Keratinocyte (primary cell): ENCODE measurements around the gene DNAAF8. TPM values are rescaled to one million over a fixed set of nuclear protein-coding genes. Genes with fewer than 3 reads are reported as not detected.
"Not testable (repeated sequence)": the region's sequence is repeated elsewhere in the genome, so short reads cannot be mapped to it uniquely, and the experiment has no call there.

Source experiments
- DNase-seq: peaks from one replicate; pipeline ENCODE4 v3.0.0-alpha.2; 2011; ENCODE audit warnings: low read depth, missing footprints, low spot score
- FAIRE-seq: peaks from 2 replicates; lab custom pipeline; 2011; peaks lifted over from hg19 to GRCh38; lab: Jason Lieb, UNC
- H2AFZ ChIP-seq: 2 replicates; pipeline ENCODE4 v1.6.0; 2012; ENCODE audit warnings: low read length, control low read depth, inconsistent platforms; ENCODE audit not compliant: control insufficient read depth
- H3K27ac ChIP-seq: 2 replicates; pipeline ENCODE4 v1.5.1; 2011; ENCODE audit warnings: low read length; ENCODE audit not compliant: control insufficient read depth, insufficient read depth
- H3K27me3 ChIP-seq: 3 replicates; pipeline ENCODE4 v1.6.0; 2011; ENCODE audit warnings: low read length; ENCODE audit not compliant: control insufficient read depth, insufficient read depth; ENCODE audit errors: extremely low read depth
- H3K36me3 ChIP-seq, 2 experiments: 2 replicates in 1 of 2; 3 replicates in 1 of 2; pipeline ENCODE4 v1.5.1; 2011; ENCODE audit warnings: low read length in 2 of 2, mild to moderate bottlenecking in 1 of 2; ENCODE audit not compliant: control insufficient read depth in 2 of 2, insufficient read depth in 2 of 2; ENCODE audit errors: extremely low read depth in 1 of 2
- H3K4me1 ChIP-seq: 3 replicates; pipeline ENCODE4 v1.5.1; 2011; ENCODE audit warnings: low read length; ENCODE audit not compliant: control insufficient read depth, insufficient read depth; ENCODE audit errors: extremely low read depth
- H3K4me2 ChIP-seq: 3 replicates; pipeline ENCODE4 v1.6.0; 2011; ENCODE audit warnings: low read depth, low read length; ENCODE audit not compliant: control insufficient read depth, insufficient read depth; ENCODE audit errors: extremely low read depth
- H3K4me3 ChIP-seq, 3 experiments: fragments of 200-600 bp in 1 of 3; sonication (generic) in 1 of 3; 2 replicates in 2 of 3; 3 replicates in 1 of 3; pipeline ENCODE4 v1.5.1; 2011 to 2016; ENCODE audit warnings: low read length in 3 of 3, mild to moderate bottlenecking in 3 of 3, control low read depth in 2 of 3, inconsistent platforms in 1 of 3, low read depth in 1 of 3, mixed read lengths in 1 of 3, mixed run types in 1 of 3, moderate library complexity in 1 of 3; ENCODE audit not compliant: control insufficient read depth in 2 of 3, insufficient read depth in 2 of 3; ENCODE audit errors: extremely low read depth in 1 of 3
- H3K79me2 ChIP-seq: 2 replicates; pipeline ENCODE4 v1.6.0; 2012; ENCODE audit warnings: low read length; ENCODE audit not compliant: control insufficient read depth, insufficient read depth
- H3K9ac ChIP-seq: 3 replicates; pipeline ENCODE4 v1.6.0; 2011; ENCODE audit warnings: low read length; ENCODE audit not compliant: control insufficient read depth, insufficient read depth; ENCODE audit errors: extremely low read depth
- H3K9me1 ChIP-seq: 3 replicates; pipeline ENCODE4 v1.6.0; 2011; ENCODE audit warnings: low read length; ENCODE audit not compliant: control insufficient read depth, insufficient read depth; ENCODE audit errors: extremely low read depth
- H3K9me3 ChIP-seq: 2 replicates; pipeline ENCODE4 v1.5.1; 2012; ENCODE audit warnings: low read depth, low read length; ENCODE audit not compliant: control insufficient read depth
- H4K20me1 ChIP-seq: 3 replicates; pipeline ENCODE4 v1.6.0; 2011; ENCODE audit warnings: low read length; ENCODE audit not compliant: control insufficient read depth, insufficient read depth; ENCODE audit errors: extremely low read depth
- EZH2 ChIP-seq: IDR thresholded peaks from one replicate; pipeline ENCODE4 v1.6.1; 2012; ENCODE audit warnings: inconsistent platforms, mild to moderate bottlenecking, low read length, moderate library complexity
- dilution Hi-C: fragments of 300-500 bp; cut with MboI; formaldehyde crosslinking; loops from one replicate; pipeline ENCODE4 v1.7.0; 2020; ENCODE audit warnings: low sequenced_read_pairs; ENCODE audit not compliant: extremely low pct_ligation_motif_present
- polyA plus RNA-seq, 5 experiments: library from polyadenylated mRNA; depleted of rRNA in 3 of 5; stranded (reverse) in 3 of 5; stranded (forward) in 1 of 5; unstranded in 1 of 5; fragments of >200 nt; gene quantifications; 1 replicate in 1 of 5; 2 replicates in 3 of 5; 3 replicates in 1 of 5; pipeline versions ENCODE4 v1.2.1 to v1.2.3, GENCODE V29; 2011 to 2012; ENCODE audit warnings: missing spikeins in 2 of 5, low read depth in 1 of 5, low replicate concordance in 1 of 5
- TF ChIP-seq, protein P1 (sequence below), 3 experiments: IDR thresholded peaks in 1 of 3; conservative IDR thresholded peaks in 1 of 3; optimal IDR thresholded peaks in 1 of 3; 2 replicates in 2 of 3; 3 replicates in 1 of 3; pipeline versions ENCODE3 to v1.5.1; 2011; ENCODE audit warnings: low read length in 3 of 3, mild to moderate bottlenecking in 3 of 3, moderate library complexity in 2 of 3, control low read depth in 1 of 3, inconsistent platforms in 1 of 3; ENCODE audit not compliant: insufficient read depth in 2 of 3; ENCODE audit errors: extremely low read depth in 1 of 3

DNAAF8 gene
- polyA plus RNA-seq, 1 donor (not counting 4 experiments of a cell fraction or from before 2014, with no cell fraction given): 0.26 TPM

DNA sequence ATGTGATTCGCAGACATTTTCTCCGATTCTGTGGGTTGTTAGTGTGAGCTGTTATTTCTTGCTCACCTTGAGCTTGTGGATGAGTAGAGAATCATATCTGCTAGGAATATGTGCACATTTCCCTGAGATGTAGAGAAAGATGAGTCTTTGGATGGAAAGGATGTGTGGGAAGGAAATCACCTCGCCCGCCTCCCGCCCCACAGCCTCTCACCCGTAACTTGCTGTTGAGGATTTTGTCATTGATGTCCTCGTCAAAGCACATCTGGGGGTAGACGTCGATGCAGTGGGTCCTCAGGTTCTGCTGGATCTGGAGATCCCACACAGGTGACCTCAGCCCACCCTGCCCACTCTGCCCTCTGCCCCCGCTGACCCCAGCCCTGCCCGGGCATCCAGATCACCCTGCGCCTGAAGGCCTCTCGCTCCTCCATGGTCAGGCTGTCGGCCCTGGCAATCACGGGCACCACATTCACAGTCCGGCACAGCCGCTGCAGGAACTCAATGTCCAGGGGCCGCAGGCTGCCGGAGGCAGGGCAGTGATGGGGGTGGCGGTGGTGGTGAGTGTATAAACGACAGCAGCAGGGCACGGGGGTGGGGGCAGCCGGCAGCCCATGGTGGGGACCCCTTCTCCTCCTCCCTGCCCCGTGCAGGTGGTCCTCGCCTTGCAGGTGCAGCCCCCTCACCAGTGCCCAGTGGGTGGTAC, 49.1 kb downstream of the DNAAF8 start:
- Histone ChIP-seq H3K9me1 (no peaks in the 10 kb centered on the region), H3K79me2 (no peaks in the 10 kb centered on the region), H4K20me1 (no peaks in the 10 kb centered on the region), H3K27me3 (no peaks in the 10 kb centered on the region), H3K36me3 (no peaks in the 10 kb centered on the region), H3K4me1 (peaks cover 7% of the 10 kb centered on the region), H3K9me3 (no peaks in the 10 kb centered on the region), H2AFZ (no peak overlapping the region), H3K4me3 (no peak overlapping the region), H3K9ac (no peak overlapping the region), H3K27ac (no peak overlapping the region), H3K4me2 (no peak overlapping the region)
- DNase-seq (no peak), FAIRE-seq (no peak)
- TF ChIP-seq EZH2: no peak
- TF ChIP-seq, protein P1, sequence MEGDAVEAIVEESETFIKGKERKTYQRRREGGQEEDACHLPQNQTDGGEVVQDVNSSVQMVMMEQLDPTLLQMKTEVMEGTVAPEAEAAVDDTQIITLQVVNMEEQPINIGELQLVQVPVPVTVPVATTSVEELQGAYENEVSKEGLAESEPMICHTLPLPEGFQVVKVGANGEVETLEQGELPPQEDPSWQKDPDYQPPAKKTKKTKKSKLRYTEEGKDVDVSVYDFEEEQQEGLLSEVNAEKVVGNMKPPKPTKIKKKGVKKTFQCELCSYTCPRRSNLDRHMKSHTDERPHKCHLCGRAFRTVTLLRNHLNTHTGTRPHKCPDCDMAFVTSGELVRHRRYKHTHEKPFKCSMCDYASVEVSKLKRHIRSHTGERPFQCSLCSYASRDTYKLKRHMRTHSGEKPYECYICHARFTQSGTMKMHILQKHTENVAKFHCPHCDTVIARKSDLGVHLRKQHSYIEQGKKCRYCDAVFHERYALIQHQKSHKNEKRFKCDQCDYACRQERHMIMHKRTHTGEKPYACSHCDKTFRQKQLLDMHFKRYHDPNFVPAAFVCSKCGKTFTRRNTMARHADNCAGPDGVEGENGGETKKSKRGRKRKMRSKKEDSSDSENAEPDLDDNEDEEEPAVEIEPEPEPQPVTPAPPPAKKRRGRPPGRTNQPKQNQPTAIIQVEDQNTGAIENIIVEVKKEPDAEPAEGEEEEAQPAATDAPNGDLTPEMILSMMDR (optimal IDR thresholded peaks at IDR 0.05 in 1 of 3, IDR thresholded peaks at IDR 0.05 in 1 of 3, conservative IDR thresholded peaks at IDR 0.05 in 1 of 3; ENCODE audit: extremely low read depth in 1 of 3, insufficient read depth in 2 of 3, low read length in 3 of 3): no peak
- dilution Hi-C loops: no loop called here

DNA sequence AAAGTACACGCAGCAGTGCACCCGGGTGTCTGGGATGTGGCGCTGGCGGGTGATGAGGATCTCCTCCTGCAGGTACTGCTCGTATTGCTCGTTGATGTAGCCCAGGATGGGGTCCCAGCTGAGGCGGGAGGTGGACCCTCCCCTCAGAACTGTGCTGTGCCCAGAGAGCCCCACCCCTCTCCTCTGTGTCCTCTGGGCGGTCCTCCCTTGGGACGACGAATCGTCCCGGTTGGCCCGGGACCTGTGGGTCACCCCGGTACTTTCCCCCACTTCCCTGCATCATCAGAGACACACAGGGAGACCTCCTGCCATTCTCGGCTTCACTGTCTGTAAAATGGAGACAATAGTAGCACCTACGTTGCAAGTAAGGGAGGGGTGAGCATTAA, 49.6 kb downstream of the DNAAF8 start:
- Histone ChIP-seq H3K9me3 (no peaks in the 10 kb centered on the region), H3K27me3 (no peaks in the 10 kb centered on the region), H3K79me2 (no peaks in the 10 kb centered on the region), H3K36me3 (no peaks in the 10 kb centered on the region), H3K27ac (no peak overlapping the region), H3K9me1 (no peaks in the 10 kb centered on the region), H3K9ac (no peak overlapping the region), H4K20me1 (no peaks in the 10 kb centered on the region), H3K4me2 (no peak overlapping the region), H3K4me1 (peaks cover 7% of the 10 kb centered on the region), H3K4me3 (no peak overlapping the region), H2AFZ (no peak overlapping the region)
- no peak for DNase-seq
- no peak for FAIRE-seq
- TF ChIP-seq EZH2: no peak
- TF ChIP-seq, protein P1 (optimal IDR thresholded peaks at IDR 0.05 in 1 of 3, IDR thresholded peaks at IDR 0.05 in 1 of 3, conservative IDR thresholded peaks at IDR 0.05 in 1 of 3; ENCODE audit: extremely low read depth in 1 of 3, insufficient read depth in 2 of 3, low read length in 3 of 3): no peak
- dilution Hi-C loops: no loop called here

DNA sequence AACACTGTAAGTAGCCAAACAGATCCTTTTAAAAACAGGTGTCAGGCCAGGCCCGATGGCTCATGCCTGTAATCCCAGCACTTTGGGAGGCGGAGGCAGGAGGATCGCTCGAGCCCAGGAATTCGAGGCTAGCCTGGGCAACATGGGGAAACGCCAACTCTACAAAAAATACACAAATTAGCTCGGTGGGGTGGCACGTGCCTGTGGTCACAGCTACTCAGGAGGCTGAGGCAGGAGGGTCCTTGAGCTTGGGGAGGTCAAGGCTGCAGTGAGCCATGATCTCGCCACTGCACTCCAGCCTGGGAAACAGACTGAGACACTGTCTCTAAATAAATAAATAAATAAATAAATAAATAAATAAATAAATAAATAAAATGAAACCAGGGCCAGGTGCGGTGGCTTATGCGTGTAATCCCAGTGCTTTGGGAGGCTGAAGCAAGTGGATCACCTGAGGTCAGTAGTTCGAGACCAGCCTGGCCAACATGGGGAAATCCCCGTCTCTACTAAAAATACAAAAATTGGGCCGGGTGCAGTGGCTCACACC, 50.2 kb downstream of the DNAAF8 start:
- H3K27me3 ChIP-seq, FAIRE-seq, H3K4me1 ChIP-seq, H3K27ac ChIP-seq, H3K9me3 ChIP-seq, H3K9ac ChIP-seq, H3K79me2 ChIP-seq, H3K4me3 ChIP-seq, H2AFZ ChIP-seq, H3K36me3 ChIP-seq, DNase-seq, H3K4me2 ChIP-seq, H3K9me1 ChIP-seq, H4K20me1 ChIP-seq, dilution Hi-C loops: not testable (repeated sequence)
